ENCODE data around the gene ANO2.

Gene ANO2

DNA sequence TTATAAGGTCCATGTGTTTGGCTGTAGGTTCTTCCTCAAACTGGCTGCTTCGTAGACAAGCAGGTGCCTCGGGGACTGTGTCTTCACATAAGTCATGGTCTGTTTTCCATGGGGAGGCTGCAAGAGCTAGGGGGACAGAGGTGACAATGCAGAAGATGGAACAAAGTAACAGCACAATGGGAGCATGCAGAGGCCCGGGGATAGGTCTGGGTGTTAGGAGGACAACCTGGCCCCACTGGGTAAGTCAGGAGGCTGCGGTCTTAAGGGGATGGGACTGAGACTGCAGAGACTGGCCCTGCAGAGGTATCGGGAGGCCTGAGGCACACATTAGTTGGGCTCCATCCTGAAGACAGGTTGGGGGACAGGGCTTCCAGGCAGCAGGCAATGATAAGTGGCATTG lies 424.2 kb downstream of the ANO2 start:
- H3K4me3 ChIP-seq (ENCODE audit: low read depth, low read length), result no peak overlapping the region
- no peak for DNase-seq (ENCODE audit: low read depth)
- in situ Hi-C loops (cut with HindIII; ENCODE audit: low sequenced_read_pairs), result no loop called here
- TF ChIP-seq, protein P1, sequence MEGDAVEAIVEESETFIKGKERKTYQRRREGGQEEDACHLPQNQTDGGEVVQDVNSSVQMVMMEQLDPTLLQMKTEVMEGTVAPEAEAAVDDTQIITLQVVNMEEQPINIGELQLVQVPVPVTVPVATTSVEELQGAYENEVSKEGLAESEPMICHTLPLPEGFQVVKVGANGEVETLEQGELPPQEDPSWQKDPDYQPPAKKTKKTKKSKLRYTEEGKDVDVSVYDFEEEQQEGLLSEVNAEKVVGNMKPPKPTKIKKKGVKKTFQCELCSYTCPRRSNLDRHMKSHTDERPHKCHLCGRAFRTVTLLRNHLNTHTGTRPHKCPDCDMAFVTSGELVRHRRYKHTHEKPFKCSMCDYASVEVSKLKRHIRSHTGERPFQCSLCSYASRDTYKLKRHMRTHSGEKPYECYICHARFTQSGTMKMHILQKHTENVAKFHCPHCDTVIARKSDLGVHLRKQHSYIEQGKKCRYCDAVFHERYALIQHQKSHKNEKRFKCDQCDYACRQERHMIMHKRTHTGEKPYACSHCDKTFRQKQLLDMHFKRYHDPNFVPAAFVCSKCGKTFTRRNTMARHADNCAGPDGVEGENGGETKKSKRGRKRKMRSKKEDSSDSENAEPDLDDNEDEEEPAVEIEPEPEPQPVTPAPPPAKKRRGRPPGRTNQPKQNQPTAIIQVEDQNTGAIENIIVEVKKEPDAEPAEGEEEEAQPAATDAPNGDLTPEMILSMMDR (IDR thresholded peaks at IDR 0.05; ENCODE audit: low read depth, low read length, missing control alignments), result no peak

DNA sequence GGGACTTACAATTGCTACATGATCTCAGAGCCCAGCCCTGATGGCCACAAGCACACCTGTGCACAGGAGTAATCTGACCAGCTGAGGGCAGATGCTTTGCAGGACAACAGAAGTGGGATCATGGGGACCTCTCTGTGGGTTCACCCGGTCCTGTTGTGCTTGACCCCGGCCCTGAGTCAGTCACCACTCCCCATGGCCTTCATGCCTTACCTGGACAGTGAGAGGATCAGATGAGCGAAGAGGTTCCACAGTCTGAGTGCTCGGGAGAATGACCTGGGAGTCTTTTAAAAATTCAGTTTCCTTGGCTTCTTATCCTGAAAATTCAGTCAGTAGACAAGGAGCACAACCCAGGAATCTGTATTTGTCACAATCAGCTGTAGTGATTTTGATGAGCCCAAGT lies 425.0 kb downstream of the ANO2 start:
- no peak for DNase-seq (ENCODE audit: low read depth)
- in situ Hi-C loops (cut with HindIII; ENCODE audit: low sequenced_read_pairs), result no loop called here
- no peak overlapping the region for H3K4me3 ChIP-seq (ENCODE audit: low read depth, low read length)
- TF ChIP-seq, protein P1 (IDR thresholded peaks at IDR 0.05; ENCODE audit: low read depth, low read length, missing control alignments), result no peak

DNA sequence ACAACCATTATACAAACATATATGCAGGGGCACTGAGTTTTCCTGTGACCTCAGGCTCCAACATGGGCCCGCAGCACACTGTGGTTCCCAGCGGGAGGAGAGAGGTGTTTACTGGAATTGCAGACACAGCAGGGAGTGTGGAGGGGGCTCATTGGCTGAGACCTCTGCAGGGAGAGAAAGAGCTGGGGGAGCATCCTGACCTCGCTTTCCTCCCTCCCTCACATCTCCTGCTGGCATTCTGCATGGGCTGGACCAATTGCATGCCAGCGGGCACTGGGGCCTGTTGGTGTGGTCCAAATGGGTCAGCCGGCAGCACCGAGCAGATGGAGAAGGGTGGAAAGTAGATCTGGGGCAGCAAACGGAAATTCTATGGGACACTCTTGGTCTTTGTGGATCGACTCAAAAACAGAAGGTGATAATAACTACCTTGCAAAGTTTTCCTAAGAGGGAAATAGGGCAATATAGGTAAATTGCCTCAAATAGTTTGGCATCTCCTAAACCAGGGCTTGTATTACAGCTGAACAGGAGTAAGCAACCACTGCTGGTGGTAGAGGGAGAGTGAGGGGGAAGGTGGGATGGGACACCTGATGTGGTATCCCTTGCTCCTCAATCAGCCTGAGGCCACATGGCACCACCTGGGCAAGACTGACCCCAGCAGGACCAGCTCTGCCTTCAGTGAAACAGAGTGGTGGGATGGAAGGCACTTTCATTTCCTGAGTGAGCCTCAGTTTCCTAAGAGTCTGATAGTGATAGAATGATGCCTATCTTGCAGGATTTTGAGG lies 426.3 kb downstream of the ANO2 start:
- no peak overlapping the region for H3K4me3 ChIP-seq (ENCODE audit: low read depth, low read length)

DNA sequence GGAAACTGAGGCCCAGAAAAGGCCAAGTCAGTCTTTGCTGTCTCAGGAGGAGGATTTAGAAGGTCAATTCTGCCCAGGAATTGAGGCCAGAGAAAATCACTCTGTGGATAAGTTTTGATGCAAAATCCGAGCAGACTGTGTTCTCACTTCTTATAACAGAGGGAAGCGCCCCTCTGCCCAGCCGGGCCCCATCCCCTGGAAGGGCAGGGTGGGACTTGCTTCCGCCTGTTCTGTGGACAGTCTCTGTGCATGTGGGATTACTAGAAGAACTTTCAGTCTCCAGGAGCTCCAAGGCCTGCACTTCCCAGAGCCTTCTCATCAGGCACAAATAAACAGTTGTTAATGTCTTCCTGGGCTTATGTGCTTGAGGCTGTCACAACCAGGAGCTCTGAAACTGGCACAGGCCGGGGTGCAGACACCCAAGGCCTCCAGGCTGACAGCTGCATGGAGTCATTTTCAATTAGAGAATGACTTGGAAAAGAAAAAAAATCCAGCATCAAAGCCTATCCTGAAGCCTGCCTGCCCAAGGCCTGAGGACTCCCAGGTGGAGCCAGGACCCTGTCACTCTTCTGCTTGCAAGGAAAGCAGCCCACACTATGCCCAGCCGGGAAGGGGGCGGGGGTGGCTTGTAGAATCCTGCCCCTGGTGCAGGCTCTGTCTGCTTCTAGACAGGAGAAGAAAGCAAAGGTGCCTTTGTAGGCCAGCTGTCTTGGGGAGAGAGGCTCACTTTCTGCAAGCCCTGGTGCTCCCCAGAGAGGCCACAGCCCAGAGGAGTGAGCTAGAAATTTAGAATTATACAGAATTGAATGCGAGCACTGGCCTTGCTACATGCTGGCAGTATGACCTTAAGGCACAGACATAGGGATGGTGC lies 428.5 kb downstream of the ANO2 start:
- in situ Hi-C loops (cut with HindIII; ENCODE audit: low sequenced_read_pairs), result no loop called here

More for the DNA sequence above, 426.3 kb downstream of the ANO2 start:
- TF ChIP-seq, protein P1 (IDR thresholded peaks at IDR 0.05; ENCODE audit: low read depth, low read length, missing control alignments), result no peak
- in situ Hi-C loops (cut with HindIII; ENCODE audit: low sequenced_read_pairs), result no loop called here
- DNase-seq (ENCODE audit: low read depth), result no peak

DNA sequence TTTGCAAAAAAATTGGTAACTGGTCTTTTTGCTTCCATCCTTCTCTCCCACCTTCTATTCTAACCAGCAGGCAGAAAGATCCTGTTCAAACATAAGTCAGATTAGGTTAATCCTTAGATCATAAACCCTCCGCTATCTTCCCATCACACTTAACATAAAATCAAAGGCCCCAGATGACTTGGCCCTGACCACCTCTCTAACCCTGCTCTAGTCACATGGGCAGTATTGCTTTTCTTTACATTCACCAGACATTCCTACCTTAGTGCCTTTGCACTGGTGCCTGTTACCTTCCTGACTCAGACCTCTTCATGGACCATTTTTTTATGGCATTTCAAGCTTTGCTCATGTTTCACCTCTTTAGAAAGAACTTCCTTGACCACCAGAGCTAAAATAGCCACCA lies 429.6 kb downstream of the ANO2 start:
- no peak overlapping the region for H3K4me3 ChIP-seq (ENCODE audit: low read depth, low read length)
- TF ChIP-seq, protein P1 (IDR thresholded peaks at IDR 0.05; ENCODE audit: low read depth, low read length, missing control alignments), result no peak
- DNase-seq (ENCODE audit: low read depth), result no peak
- in situ Hi-C loops (cut with HindIII; ENCODE audit: low sequenced_read_pairs), result no loop called here

More for the DNA sequence above, 428.5 kb downstream of the ANO2 start:
- TF ChIP-seq, protein P1 (IDR thresholded peaks at IDR 0.05; ENCODE audit: low read depth, low read length, missing control alignments), result no peak
- no peak overlapping the region for H3K4me3 ChIP-seq (ENCODE audit: low read depth, low read length)
- no peak for DNase-seq (ENCODE audit: low read depth)

DNA sequence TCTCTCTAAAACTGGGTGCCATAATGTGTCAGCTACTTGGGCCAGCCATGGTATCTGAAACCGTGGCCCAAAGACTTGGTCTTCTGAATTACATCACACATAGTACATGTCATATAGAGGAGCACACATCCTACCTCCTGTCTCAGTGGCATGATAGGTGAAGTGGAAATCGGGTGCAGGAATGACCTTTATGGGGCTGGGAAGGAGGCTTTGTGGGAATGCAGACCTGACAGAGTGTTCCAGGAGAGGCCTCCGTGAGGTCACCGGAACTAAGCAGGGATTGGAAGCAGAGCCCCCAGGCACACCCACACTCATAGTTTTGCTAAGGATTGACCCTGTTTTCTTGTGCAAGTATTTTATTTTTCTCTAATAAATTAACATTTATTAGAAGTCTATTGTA lies 430.5 kb downstream of the ANO2 start:
- no peak for DNase-seq (ENCODE audit: low read depth)
- in situ Hi-C loops (cut with HindIII; ENCODE audit: low sequenced_read_pairs), result no loop called here
- TF ChIP-seq, protein P1 (IDR thresholded peaks at IDR 0.05; ENCODE audit: low read depth, low read length, missing control alignments), result no peak
- H3K4me3 ChIP-seq (ENCODE audit: low read depth, low read length), result no peak overlapping the region

Data from astrocyte of the cerebellum (primary cell).